B cell (primary cell): ENCODE measurements around the gene GRID2.

ENCODE experiments used
- CTCF ChIP-seq: fragments of 200-600 bp; IDR thresholded peaks from one replicate; pipeline ENCODE4 v1.8.0; 2022; ENCODE audit warnings: antibody characterized with exemption, mild to moderate bottlenecking
- EZH2 ChIP-seq: IDR thresholded peaks from 2 replicates; pipeline ENCODE4 v1.6.1; 2012; ENCODE audit warnings: borderline replicate concordance, low read depth, mild to moderate bottlenecking, moderate library complexity, low read length; ENCODE audit not compliant: insufficient read depth, poor library complexity, severe bottlenecking

GRCh38 chr4:92522356-92522755 is 218.6 kb downstream of the GRID2 start:
- TF ChIP-seq CTCF (no peak), EZH2 (no peak)
